Daoy (cell line): ENCODE data around the gene BSN. TPM values are rescaled to one million over a fixed set of nuclear protein-coding genes. Genes with fewer than 3 reads are reported as not detected.

Source experiments
- DNase-seq: peaks from one replicate; pipeline ENCODE4 v3.0.0-alpha.2; 2015; ENCODE audit warnings: low read depth
- total RNA-seq: library from RNA; depleted of rRNA; stranded (reverse); fragments of >200 nt; shearing (Covaris generic); gene quantifications from 2 replicates; pipeline ENCODE4 v1.2.3, GENCODE V29; 2014; rRNA removed

The BSN gene, protein sequence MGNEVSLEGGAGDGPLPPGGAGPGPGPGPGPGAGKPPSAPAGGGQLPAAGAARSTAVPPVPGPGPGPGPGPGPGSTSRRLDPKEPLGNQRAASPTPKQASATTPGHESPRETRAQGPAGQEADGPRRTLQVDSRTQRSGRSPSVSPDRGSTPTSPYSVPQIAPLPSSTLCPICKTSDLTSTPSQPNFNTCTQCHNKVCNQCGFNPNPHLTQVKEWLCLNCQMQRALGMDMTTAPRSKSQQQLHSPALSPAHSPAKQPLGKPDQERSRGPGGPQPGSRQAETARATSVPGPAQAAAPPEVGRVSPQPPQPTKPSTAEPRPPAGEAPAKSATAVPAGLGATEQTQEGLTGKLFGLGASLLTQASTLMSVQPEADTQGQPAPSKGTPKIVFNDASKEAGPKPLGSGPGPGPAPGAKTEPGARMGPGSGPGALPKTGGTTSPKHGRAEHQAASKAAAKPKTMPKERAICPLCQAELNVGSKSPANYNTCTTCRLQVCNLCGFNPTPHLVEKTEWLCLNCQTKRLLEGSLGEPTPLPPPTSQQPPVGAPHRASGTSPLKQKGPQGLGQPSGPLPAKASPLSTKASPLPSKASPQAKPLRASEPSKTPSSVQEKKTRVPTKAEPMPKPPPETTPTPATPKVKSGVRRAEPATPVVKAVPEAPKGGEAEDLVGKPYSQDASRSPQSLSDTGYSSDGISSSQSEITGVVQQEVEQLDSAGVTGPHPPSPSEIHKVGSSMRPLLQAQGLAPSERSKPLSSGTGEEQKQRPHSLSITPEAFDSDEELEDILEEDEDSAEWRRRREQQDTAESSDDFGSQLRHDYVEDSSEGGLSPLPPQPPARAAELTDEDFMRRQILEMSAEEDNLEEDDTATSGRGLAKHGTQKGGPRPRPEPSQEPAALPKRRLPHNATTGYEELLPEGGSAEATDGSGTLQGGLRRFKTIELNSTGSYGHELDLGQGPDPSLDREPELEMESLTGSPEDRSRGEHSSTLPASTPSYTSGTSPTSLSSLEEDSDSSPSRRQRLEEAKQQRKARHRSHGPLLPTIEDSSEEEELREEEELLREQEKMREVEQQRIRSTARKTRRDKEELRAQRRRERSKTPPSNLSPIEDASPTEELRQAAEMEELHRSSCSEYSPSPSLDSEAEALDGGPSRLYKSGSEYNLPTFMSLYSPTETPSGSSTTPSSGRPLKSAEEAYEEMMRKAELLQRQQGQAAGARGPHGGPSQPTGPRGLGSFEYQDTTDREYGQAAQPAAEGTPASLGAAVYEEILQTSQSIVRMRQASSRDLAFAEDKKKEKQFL (N-terminal part only)
- total RNA-seq, result 0.18 and 0.29 TPM in 2 replicates

DNA sequence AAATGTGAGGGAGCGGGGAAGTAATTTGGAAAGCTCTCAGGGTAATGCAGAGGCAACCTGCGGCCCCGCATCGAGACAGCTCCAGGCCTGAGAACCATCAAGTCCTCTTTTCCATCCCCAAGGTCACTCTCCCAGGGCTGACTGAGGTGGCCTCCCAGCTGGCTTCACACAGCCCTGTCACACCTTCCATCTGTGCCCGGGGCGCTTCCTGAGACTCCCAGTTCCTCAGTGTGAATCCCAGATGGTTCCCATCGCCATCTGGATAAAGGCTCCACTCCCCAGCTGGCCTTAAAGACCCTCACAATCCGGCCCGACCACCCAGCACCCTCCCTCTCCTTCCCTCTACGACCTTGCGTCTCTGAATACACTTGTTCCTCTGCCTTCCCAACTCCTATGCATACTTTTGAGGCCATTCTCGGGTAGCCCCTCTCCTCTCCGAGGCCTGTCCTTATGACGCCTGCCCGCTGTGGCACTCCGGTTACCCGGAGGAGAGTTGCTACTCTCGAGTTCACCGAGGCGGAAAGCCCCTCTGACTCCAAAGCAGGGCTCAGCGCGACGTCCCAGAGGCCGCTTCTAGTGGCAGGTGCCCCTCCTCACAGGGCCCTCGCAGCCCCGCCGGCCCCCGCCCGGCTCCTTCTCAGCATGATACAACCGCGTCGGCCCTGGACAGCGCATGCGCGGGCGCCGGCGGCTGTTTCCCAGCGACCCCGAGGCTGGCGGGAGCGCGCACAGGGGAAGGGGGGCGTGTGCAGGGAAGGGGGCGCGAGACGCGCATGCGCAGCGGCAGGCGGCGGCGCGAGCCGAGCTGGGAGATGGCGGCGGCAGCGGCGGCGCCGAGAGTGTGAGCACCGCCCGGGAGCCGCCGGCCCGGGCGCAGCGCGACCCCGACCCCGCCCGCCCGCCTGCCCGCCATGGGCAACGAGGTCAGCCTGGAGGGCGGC, at the start of gene BSN:
Gene BSN, plus strand, starts transcription at position 786 of the 941 bp plus-strand sequence. Its CDS starts 126 bp downstream, at position 912.
- DNase-seq, result peak; percentile 94

DNA sequence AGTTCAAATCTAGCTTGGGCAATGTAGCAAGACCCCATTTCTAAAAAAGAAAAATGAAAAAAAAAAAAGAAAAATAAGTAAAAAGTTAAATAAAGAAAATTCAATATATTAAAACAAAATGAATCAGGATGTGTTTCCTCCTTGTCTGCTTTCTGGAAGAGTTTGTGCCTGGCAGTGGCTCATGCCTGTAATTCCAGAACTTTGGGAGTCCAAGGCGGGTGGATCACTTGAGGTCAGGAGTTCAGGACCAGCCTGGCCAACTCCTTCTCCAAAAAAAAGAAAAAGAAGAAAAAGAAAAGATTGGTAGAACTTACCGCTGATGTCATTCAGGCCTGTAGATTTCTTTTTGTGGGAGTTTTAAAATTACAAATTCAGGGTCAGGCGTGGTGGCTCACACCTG, 47.4 kb upstream of the BSN start:
- no peak for DNase-seq

DNA sequence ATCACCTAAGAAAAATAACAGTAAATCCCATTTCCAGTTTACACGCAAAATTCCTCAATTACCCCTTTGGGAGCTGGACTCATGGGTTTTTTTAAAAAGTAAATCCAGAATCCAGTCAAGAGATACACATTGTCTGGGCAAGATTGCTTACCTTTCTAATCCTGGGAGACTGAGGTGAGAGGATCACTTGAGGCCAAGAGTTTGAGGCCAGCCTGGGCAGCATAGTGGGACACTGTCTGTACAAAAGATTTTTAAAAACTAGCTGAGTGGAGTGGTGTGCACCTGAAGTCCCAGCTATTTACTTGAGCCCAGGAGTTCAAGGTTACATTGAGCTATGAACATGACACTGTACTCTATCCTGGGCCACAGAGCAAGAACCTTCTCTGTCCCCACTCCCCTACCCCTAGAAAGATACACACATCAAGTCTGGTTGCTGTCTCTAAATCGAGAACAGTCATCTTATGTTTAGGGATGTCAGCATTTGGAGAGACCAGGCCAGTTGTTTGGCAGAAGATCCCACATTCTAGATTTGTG, 45.2 kb upstream of the BSN start:
- no peak for DNase-seq

DNA sequence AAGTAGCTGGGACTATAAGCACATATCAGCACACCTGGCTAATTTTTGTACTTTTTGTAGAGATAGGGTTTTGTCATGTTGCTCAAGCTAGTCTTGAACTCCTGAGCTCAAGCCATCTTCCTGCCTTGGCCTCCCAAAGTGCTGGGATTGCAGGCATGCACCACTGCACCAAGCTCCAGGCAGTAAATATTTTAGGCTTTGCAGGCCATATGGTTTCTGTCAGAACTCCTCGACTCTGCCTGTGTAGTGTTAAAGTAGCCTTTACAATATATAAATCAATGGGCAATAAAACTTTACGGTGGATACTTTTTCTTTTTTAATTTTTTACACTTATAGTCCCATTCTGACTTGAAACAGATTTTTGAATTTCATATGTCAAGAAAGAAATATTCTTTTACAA, 42.6 kb upstream of the BSN start:
- DNase-seq, result no peak

- no peak for DNase-seq
These were observed 41.4 kb upstream of the BSN start for GRCh38 chr3:49512781-49513355.

- DNase-seq, result no peak
These were observed 40.7 kb upstream of the BSN start for GRCh38 chr3:49513494-49514124.

DNA sequence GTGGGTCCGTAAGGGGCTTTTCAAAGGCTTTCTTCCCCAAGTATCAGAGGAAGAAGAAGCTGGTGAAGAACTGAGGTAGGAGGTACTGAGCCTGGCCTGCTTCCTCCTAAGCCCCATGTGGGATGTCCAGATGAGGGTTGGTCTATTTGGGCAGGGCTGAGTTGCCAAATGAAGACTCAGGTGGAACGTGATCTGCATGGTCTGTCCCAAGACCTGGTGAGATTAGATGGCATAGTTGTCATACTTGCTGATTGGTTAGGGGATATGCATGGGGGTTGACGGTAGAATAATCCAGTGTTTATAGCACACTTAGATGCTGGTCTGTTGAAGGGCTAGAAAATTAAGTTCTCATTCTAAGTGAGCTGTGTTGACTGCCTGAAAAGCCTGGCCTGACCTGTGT, 36.3 kb upstream of the BSN start:
- DNase-seq, result no peak

DNA sequence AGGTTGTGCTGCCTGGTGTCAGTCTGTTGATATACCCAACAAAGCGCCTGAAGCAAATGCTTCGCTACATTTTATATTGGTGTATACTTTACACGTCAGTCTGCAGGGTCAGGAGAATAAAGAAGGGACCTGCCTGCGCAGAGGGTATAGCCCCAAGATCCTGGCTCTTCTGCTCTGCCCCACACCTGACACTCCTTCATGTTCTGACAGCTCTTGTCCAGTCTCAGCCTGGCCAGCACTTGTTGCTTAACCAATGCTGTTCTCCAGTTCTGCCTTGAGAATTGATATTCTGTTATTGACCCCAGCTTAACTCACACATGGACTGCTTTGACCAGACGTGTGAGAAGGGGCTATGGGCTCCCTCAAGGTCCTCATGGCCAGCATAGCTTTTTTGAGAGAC, 35.8 kb upstream of the BSN start:
- no peak for DNase-seq

GRCh38 chr3:49519296-49519695, 35.0 kb upstream of the BSN start:
- no peak for DNase-seq

DNA sequence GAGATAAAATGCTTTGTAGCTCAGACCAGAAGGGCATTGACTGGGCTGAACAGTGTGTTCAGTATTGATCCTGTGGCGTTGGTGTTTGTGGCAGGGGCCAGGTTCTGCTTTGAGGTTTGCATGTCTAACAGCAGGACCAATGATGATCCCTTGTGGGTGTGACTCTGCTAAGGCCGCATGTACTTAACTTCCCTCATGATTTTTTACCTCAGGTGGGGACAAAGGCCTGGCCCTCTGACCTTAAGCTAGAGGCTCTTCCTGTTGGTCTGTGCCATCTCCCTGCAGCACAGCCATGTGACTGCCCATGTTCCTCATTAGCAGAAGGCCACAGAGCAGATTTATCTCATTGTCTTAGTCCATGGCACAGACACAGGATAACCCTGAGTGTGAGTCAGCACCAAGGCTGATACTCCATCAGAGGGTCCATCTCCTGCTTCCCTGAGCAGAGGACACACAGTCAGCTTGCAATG, 34.3 kb upstream of the BSN start:
- DNase-seq, result no peak

- no peak for DNase-seq
These were observed 30.2 kb upstream of the BSN start for GRCh38 chr3:49523756-49524747.

GRCh38 chr3:49529567-49529966, 24.7 kb upstream of the BSN start:
- DNase-seq, result no peak

DNA sequence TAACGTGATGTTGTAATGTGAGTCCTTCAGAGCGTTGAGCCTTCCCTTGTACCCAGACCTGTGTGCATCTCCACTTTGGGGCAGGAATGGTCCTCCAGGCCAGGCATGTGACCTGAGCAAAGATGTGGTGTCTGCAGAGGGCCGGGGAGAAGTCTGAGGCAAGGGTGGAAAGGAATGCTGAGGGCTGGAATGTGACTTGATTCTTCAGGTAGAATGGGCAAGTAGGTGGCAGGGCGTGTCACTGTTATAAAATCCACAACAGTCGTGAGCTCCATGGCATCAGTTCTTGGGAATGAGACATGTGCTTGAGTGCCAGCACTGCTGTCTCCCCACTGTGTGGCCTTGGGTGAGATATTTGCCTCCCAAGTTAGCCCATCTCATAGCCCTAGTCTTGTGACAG, 24.0 kb upstream of the BSN start:
- no peak for DNase-seq

- no peak for DNase-seq
These were observed 23.6 kb upstream of the BSN start for GRCh38 chr3:49530701-49531100.

- no peak for DNase-seq
These were observed 23.1 kb upstream of the BSN start for GRCh38 chr3:49531218-49531617.

DNA sequence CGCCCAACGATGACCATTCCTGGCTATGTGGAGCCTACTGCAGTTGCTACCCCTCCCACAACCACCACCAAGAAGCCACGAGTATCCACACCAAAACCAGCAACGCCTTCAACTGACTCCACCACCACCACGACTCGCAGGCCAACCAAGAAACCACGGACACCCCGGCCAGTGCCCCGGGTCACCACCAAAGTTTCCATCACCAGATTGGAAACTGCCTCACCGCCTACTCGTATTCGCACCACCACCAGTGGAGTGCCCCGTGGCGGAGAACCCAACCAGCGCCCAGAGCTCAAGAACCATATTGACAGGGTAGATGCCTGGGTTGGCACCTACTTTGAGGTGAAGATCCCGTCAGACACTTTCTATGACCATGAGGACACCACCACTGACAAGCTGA, 22.6 kb upstream of the BSN start:
- DNase-seq, result no peak

DNA sequence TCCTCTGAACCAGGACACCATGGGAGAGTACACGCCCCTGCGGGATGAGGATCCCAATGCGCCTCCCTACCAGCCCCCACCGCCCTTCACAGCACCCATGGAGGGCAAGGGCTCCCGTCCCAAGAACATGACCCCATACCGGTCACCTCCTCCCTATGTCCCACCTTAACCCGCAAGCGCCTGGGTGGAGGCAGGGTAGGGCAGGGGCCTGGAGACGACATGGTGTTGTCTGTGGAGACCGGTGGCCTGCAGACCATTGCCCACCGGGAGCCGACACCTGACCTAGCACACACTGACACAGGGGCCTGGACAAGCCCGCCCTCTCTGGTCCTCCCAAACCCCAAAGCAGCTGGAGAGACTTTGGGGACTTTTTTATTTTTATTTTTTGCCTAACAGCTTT, 21.2 kb upstream of the BSN start:
- DNase-seq, result no peak

DNA sequence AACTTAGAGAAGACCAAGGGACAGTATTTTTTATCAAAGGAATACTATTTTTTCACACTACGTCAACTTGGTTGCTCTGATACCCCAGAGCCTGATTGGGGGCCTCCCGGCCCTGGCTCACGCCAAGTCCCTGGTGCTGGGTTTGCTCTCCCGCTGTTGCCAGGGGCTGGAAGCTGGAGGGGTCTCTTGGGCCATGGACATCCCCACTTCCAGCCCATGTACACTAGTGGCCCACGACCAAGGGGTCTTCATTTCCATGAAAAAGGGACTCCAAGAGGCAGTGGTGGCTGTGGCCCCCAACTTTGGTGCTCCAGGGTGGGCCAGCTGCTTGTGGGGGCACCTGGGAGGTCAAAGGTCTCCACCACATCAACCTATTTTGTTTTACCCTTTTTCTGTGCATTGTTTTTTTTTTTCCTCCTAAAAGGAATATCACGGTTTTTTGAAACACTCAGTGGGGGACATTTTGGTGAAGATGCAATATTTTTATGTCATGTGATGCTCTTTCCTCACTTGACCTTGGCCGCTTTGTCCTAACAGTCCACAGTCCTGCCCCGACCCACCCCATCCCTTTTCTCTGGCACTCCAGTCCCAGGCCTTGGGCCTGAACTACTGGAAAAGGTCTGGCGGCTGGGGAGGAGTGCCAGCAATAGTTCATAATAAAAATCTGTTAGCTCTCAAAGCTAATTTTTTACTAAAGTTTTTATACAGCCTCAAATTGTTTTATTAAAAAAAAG, 20.3 kb upstream of the BSN start:
- no peak for DNase-seq
